ENCODE measurements around the gene RABGAP1L. TPM values are rescaled to one million over a fixed set of nuclear protein-coding genes. Genes with fewer than 3 reads are reported as not detected.

The RABGAP1L gene
- total RNA-seq, 4 donors from 2014 or later, result 170 to 282 (median 182) TPM

DNA sequence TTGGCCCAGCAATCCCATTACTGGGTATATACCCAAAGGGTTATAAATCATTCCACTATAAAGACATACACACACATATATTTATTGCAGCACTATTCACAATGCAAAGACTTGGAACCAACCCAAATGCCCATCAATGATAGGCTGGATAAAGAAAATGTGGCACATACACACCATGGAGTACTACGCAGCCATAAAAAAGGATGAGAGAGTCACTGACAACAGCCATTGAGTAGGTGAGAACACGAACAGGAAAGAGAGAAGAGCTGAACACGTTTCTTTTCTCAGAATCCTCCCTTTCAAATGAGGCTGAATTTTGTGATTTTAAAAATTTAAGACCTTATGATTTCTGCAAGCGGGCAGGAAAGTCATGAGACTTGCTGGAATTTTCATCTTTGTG lies 10.1 kb upstream of the RABGAP1L start:
- no peak for DNase-seq
- TF ChIP-seq, protein P1, sequence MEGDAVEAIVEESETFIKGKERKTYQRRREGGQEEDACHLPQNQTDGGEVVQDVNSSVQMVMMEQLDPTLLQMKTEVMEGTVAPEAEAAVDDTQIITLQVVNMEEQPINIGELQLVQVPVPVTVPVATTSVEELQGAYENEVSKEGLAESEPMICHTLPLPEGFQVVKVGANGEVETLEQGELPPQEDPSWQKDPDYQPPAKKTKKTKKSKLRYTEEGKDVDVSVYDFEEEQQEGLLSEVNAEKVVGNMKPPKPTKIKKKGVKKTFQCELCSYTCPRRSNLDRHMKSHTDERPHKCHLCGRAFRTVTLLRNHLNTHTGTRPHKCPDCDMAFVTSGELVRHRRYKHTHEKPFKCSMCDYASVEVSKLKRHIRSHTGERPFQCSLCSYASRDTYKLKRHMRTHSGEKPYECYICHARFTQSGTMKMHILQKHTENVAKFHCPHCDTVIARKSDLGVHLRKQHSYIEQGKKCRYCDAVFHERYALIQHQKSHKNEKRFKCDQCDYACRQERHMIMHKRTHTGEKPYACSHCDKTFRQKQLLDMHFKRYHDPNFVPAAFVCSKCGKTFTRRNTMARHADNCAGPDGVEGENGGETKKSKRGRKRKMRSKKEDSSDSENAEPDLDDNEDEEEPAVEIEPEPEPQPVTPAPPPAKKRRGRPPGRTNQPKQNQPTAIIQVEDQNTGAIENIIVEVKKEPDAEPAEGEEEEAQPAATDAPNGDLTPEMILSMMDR (IDR thresholded peaks at IDR 0.05), result no peak
- no peak for TF ChIP-seq POLR2A (IDR thresholded peaks at IDR 0.05)
- H3K27ac ChIP-seq, result no peak overlapping the region

DNA sequence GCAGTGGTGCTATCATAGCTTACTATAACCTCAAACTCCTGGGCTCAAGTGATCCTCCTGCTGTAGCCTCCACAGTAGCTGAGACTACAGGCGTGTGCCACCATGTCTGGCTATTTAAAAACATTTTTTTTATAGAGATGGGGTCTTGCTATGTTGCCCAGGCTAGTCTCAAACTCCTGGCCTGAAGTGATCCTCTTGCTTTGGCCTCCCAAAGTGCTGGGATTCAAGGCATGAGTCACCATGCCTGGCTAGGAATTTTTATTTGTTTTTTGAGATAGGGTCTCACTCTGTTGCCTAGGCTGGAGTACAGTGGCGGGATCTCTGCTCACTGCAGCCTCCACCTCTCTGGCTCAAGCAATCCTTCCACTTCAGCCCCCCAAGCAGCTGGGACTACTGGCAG lies 8.8 kb upstream of the RABGAP1L start:
- DNase-seq, result no peak
- Histone ChIP-seq H3K27me3 (no peaks in the 10 kb centered on the region), H3K27ac (no peak overlapping the region), H3K36me3 (no peaks in the 10 kb centered on the region), H3K9me3 (no peaks in the 10 kb centered on the region), H3K4me1 (no peaks in the 10 kb centered on the region), H3K4me3 (no peak overlapping the region)
- TF ChIP-seq, protein P1 (IDR thresholded peaks at IDR 0.05), result no peak
- TF ChIP-seq POLR2A (IDR thresholded peaks at IDR 0.05), result no peak

More for the DNA sequence above, 10.1 kb upstream of the RABGAP1L start:
- Histone ChIP-seq H3K36me3 (no peaks in the 10 kb centered on the region), H3K4me1 (no peaks in the 10 kb centered on the region), H3K9me3 (no peaks in the 10 kb centered on the region), H3K27me3 (no peaks in the 10 kb centered on the region), H3K4me3 (no peak overlapping the region)

DNA sequence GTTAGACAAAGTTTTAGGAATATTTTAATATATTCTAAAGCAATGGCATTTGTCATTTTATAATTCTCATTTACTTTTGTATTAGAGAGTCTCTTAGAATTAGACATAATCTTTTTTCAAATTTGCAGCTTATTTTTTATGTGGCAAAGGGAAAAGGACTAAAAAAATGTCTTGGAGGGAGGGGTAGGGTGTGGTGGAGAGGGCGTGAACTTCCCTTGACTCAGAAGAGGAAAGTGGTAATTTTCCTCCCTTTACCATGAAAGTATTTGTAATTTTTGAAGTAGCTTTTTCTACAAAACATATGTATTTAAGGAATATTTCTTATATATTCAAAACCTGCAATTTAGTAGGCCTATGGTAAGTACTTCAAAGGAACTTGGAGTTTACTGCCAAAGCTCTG lies 6.9 kb upstream of the RABGAP1L start:
- Histone ChIP-seq H3K9me3 (no peaks in the 10 kb centered on the region), H3K4me1 (no peaks in the 10 kb centered on the region), H3K27me3 (no peaks in the 10 kb centered on the region), H3K36me3 (no peaks in the 10 kb centered on the region), H3K27ac (no peak overlapping the region), H3K4me3 (no peak overlapping the region)
- TF ChIP-seq, protein P1 (IDR thresholded peaks at IDR 0.05), result no peak
- no peak for TF ChIP-seq POLR2A (IDR thresholded peaks at IDR 0.05)
- DNase-seq, result no peak

DNA sequence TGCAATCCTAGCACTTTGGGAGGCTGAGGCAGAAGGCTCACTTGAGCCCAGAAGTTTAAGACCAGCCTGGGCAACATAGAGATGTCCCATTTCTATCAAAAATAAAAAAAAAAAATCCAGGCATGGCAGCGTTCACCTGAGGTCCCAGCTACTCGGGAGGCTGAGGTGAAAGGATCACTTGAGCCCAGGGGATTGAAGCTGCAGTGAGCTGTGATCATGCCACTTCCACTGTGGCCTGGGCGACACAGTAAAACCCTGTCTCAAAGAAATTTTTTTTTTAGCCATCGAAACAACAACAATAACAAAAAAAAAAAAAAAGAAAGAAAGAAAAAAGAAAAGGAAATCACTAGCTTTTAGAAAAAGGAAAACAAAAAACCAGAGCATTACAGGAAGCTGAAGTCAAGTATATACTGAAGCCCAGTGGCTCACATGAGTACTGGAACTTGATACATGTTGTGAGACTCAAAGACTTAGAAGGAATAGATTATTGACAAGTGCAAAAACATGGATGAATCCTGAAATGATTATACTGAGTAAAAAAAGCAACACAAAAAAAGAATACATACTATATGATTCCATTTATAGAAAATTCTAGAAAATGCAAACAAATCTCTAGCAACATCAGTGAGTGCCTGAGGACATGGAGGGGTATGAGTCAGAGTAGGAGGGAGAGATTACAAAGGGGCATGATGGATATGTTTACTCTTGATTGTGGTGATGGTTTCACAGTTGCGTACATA lies 6.1 kb upstream of the RABGAP1L start:
- Histone ChIP-seq H3K27ac (no peak overlapping the region), H3K4me1 (peaks cover 0 to 3% (median 0%) of the 10 kb centered on the region in 4 donors), H3K27me3 (no peaks in the 10 kb centered on the region), H3K9me3 (no peaks in the 10 kb centered on the region), H3K36me3 (no peaks in the 10 kb centered on the region), H3K4me3 (no peak overlapping the region)
- DNase-seq, result no peak
- TF ChIP-seq, protein P1 (IDR thresholded peaks at IDR 0.05), result peak in 1 of 6 experiments; percentile 10
- TF ChIP-seq POLR2A (IDR thresholded peaks at IDR 0.05), result no peak

DNA sequence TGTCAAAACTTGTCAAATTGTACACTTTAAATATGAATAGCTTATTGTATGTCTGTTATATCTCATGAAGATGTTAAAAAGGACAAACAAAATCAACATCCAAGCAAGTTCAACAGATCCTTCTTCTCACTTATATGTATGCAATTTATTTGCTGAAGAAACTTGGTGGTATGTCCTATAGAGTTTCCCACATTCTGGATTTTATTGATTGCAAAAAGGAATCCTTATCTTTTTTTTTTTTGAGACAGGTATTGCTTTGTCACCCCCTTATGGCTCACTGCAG lies 5.6 kb upstream of the RABGAP1L start:
- H3K27ac ChIP-seq, result no peak overlapping the region
- no peaks in the 10 kb centered on the region for H3K36me3 ChIP-seq
- H3K27me3 ChIP-seq, result no peaks in the 10 kb centered on the region
- H3K4me1 ChIP-seq, result peaks cover 0 to 3% (median 0%) of the 10 kb centered on the region in 4 donors
- no peaks in the 10 kb centered on the region for H3K9me3 ChIP-seq
- TF ChIP-seq, protein P1 (IDR thresholded peaks at IDR 0.05), result no peak
- TF ChIP-seq POLR2A (IDR thresholded peaks at IDR 0.05), result no peak
- no peak overlapping the region for H3K4me3 ChIP-seq
- DNase-seq, result no peak

All from Peyer's patch (tissue), 4 donors.